Muscle of arm (tissue), 12 donors: ENCODE results near the gene FAM3B. TPM values are rescaled to one million over a fixed set of nuclear protein-coding genes. Genes with fewer than 3 reads are reported as not detected.

Source experiments
- DNase-seq: peaks from one replicate; pipeline ENCODE4 v3.0.0-alpha.2; 2013
- polyA plus RNA-seq, 12 donors: library from polyadenylated mRNA; unstranded; fragments of 120-200 nt; gene quantifications; one replicate each; pipeline ENCODE4 v1.2.1, GENCODE V29; 2013; ENCODE audit not compliant: insufficient read length in 12 of 12

Gene FAM3B
- polyA plus RNA-seq, 12 donors = 0.12 to 0.81 (median 0.41) TPM; not detected in 2

DNA sequence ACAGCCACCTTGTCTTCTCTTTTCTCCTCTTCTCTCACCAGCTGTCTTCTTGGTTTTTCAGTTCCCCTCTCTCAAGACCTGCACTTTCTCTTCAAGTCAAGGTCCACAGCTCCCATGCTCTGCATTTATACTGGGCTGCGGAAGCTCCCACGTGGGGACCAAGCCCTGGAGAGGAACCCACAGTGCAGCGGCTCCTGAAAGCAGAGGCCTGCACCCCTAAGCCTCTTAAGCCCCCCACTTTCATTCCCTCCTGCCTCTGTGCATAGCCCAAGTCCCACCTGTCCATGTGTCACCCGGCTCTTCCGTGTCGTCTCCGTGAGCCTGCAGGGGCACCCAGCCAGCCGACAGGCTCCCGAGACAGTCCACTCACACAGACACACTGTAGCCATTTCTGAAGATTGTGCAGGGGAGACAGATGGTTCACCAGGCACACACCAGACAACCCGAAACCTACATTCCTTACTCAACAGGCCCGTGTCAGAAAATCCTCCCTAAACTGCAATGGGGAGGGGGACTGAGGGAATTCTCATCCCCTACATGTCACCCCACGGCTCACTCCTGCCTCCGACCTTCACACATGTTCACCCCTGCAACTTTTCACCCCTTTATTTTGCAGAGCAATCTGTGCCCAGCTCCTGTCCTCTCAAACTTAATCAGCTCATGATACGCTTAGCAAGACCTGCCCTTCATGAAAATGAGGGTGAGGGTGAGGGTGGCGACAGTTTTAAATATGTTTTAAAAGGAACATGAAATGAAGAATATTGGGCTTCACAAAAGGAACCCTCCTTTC is 51.5 kb downstream of the FAM3B start:
- DNase-seq = no peak

DNA sequence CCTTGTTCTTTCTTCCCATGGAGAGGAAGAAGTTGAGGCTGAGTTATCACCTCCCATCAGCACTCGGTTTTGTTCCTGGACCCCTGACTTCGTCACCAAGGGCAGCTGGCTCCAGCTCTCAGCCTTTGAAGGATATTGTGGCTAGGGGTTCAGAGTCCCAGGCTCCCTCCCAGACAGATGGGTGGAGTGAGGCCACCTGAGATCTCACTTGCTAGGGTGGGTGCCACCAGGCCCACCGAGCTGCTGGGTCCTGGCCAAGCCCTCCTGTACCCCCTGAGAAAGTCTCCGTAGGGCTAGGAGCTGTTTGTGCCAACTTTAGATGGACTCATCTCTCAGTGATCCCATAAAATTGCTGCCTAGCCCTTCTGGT is 52.1 kb downstream of the FAM3B start:
- no peak for DNase-seq

GRCh38 chr21:41369105-41369919 is 52.7 kb downstream of the FAM3B start:
- no peak for DNase-seq

- no peak for DNase-seq
Measured at GRCh38 chr21:41369920-41370839, 53.6 kb downstream of the FAM3B start.

DNA sequence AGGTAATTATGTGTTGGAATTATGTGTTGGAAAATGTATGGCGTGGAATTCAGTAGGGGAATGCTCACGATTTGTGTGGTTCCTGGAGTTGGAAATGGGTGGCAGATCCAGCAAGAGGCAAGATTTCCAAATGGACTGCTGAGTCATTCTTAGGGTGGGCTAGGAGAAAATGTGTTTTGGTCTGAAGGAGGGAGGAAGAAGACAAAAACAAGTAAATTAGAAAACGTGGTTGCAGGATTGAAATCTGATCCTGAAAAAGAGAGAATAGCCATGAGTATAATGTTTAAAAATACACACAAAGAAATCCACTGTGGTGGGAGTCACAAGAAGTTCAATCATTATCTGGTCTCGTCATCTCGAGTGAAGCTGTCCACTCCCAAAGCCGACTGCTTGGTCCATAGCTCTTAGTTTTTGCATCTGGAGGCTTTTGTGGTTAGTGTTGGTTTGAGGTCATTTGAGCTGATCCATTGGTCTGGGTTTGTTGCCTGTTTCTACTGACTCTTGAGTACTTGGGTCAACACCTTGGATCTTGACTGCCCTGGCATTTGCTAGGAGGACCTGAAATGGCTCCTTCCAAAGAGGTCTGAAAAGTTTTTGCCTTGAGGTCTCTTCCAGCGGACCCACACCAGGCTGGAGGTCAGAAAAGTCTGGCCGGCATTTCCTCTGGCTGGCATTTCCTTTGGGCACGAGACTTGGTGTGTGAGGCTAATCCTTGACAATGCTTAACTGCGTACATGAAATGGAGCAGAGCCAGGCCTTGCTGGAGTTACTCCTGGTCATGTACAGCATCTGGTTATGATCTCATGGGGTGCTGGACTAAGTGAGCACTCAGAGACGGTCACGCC is 54.5 kb downstream of the FAM3B start:
- no peak for DNase-seq

GRCh38 chr21:41371685-41372030 is 55.1 kb downstream of the FAM3B start:
- no peak for DNase-seq

GRCh38 chr21:41373253-41373652 is 56.7 kb downstream of the FAM3B start:
- DNase-seq = no peak

DNA sequence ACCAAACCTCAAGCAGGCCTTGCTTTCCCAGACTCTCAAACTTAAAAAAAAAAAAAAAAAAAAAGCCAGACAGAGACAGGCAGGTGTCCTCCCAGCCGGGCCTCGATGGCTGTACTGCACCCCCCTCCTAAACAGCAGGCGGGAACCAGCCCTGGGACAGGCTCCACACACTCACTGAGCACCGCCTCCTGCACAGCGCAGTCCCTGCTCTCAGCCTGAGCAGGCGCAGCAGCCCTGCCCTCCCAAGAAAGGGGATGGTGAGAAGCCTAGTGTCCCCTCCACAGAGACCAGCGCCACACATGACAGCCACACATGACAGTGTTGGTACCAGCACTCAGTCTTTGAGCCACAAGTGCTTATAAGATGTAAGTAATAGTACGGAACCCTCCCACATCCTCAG is 57.2 kb downstream of the FAM3B start:
- DNase-seq = no peak

GRCh38 chr21:41374177-41374712 is 57.6 kb downstream of the FAM3B start:
- DNase-seq = no peak

DNA sequence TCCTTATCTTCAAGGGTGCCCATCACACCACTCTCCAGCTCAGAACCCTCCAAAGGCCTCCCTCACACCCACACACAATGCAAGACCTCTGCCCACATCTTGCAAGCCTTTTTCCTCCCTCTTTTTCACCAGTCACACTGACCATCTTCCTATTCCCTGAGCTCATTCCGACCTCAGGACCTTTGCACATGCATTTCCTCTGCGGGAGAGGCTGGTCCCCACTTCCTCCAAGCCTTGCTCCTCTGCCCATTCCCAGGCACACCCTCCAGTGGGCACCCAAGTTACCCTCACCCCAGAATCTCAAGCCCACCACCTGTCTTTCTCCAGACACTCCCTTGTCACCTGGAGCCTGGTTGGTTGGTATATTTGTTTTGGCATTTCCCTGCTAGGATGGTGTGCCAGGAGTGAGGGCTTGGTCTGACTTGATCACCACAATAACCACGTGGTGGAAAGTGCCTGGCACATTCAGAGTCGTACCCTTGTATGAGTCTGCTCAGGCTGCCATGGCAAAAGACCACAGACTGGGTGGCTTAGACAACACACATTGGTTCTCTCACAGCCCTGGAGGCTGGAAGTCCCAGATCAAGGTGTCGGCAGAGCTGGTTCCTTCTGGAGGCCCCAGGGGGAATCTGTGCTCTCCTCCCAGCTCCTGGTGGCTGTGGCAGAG is 58.4 kb downstream of the FAM3B start:
- DNase-seq = no peak

- DNase-seq = no peak
Measured at GRCh38 chr21:41375875-41376274, 59.3 kb downstream of the FAM3B start.

GRCh38 chr21:41377715-41378114 is 61.1 kb downstream of the FAM3B start:
- DNase-seq = no peak

- no peak for DNase-seq
Measured at GRCh38 chr21:41378849-41379248, 62.2 kb downstream of the FAM3B start.

- no peak for DNase-seq
Measured at GRCh38 chr21:41379901-41380300, 63.3 kb downstream of the FAM3B start.

GRCh38 chr21:41381731-41382130 is 65.1 kb downstream of the FAM3B start:
- DNase-seq = no peak

DNA sequence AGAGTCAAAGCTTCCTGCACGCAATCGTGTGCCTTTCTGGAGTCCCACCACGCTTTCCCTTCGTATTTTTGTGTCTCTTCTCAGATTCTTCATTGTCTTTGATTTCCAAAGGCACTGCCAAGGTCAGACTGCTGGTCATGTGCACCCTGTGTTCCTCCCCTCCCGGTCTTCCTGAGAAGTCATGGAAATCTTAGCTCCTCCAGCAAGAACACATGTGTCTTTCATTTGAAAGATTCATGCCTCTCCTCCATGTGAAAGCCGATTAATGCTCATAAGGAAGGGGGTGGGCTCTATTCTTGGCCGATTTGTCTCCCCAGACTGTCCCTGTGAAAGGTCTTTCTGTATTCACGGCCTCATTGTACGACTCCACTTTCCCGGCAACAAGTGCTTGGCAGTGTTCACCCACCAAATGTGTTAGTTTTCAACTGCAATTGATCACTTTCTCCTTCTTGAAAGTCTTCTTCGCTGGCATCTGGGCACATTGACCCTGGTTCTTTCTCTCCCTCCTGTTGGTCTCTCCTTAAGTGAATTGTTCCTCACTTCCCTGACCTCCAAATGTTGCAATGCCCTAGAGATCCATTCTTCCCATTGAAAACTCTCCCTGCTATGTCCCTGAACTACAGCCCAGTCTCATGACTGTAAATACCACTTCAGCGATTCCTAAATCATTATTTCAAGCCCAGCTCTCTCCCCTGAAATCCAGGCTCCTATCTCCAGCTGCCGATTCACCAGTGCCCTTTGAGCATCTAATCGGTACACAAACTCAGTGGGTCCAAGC is 70.6 kb downstream of the FAM3B start:
- DNase-seq = no peak

- DNase-seq = no peak
Measured at GRCh38 chr21:41387824-41388223, 71.2 kb downstream of the FAM3B start.

- DNase-seq = no peak
Measured at GRCh38 chr21:41388259-41388658, 71.7 kb downstream of the FAM3B start.

GRCh38 chr21:41390043-41390639 is 73.5 kb downstream of the FAM3B start:
- DNase-seq = no peak
